A549 (cell line): Measurements from ENCODE around the gene ADAMTS2.

Experiments used
- HDAC2 ChIP-seq: fragments of 200-600 bp; sonication (generic); IDR thresholded peaks from 2 replicates; pipeline ENCODE4 v1.6.1; 2016
- JUN ChIP-seq, 2 experiments: fragments of >200 bp; sonication (Bioruptor Twin); formaldehyde crosslinking; IDR thresholded peaks; 2 replicates in 1 of 2; 3 replicates in 1 of 2; pipeline ENCODE4 v1.6.1; 2016 to 2017
- KDM1A ChIP-seq: fragments of 200-600 bp; sonication (generic); IDR thresholded peaks from 2 replicates; pipeline ENCODE4 v1.6.1; 2016; ENCODE audit warnings: low read depth, mild to moderate bottlenecking
- KDM5A ChIP-seq: fragments of 200-600 bp; sonication (generic); IDR thresholded peaks from 2 replicates; pipeline ENCODE4 v1.6.1; 2016; ENCODE audit warnings: antibody characterized with exemption, mild to moderate bottlenecking
- MAX ChIP-seq: IDR thresholded peaks from 2 replicates; pipeline ENCODE4 v1.6.1; 2012
- MYC ChIP-seq: IDR thresholded peaks from 2 replicates; pipeline ENCODE4 v1.6.1; 2012; ENCODE audit warnings: mild to moderate bottlenecking, inconsistent platforms, low read length, improper control_type of control experiment, borderline replicate concordance
- PHF8 ChIP-seq: fragments of 200-600 bp; sonication (generic); IDR thresholded peaks from 2 replicates; pipeline ENCODE4 v1.6.1; 2016; ENCODE audit warnings: low read depth, mild to moderate bottlenecking, antibody characterized with exemption, moderate library complexity, borderline replicate concordance
- POLR2A ChIP-seq: IDR thresholded peaks from 2 replicates; pipeline ENCODE4 v1.6.1; 2012; ENCODE audit warnings: mild to moderate bottlenecking, low read length
- SREBF2 ChIP-seq: fragments of 450-650 bp; IDR thresholded peaks from 2 replicates; pipeline ENCODE4 v1.6.1; 2014; ENCODE audit warnings: mild to moderate bottlenecking, moderate library complexity
- TF ChIP-seq, protein P1 (sequence below): fragments of >200 bp; sonication (Bioruptor Twin); formaldehyde crosslinking; IDR thresholded peaks from 3 replicates; pipeline ENCODE4 v1.5.1; 2016
- TF ChIP-seq, protein P2 (sequence below): fragments of 150-350 bp; IDR thresholded peaks from 2 replicates; pipeline ENCODE4 v1.6.1; 2014; ENCODE audit warnings: low read depth, mild to moderate bottlenecking, low read length

DNA sequence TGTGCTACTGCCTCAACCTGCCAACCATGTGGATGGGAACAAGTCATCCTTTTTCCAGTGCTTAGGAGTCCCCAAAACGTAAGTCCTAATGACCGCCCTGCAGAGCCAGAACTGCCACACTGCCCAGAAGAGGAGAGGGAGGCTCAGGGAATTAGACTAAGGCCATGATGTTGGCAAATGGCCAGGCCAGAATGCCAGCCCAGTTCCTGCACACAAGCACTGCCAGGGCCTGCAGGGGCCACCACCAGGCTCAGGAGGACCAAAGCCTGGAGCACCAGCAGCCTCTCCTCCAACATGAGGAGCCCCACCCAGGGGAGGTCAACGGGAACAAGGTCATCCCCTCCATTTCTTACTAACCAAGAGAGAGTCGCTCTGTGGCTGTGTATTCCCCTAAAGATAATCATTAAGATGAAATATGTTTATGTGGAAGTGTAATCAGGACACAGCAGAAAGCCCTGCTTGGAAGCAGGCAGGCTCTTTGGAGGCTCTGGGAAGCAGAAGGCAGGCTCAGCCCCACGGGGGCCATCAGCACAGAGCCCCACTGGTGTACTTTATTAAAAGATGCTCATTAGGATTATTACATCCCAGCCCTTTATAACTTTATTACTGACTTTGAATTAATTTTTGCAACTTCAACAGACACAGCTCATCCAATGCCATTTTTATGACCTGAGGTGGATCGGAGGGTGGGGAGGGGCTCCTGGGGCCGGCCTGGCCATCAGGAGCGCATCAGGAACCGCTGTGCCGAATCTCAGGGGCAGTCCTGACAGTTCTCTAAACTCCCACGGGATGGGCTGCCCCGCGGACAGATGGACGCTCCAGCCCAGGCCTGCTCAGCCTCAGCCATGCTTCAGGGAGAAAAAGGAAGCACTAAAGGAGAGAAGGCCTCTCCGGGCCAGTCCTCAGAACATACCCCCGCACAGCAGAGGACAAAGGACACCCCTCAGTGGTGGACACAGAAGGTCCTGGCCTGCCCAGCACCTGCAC, 127.0 kb downstream of the ADAMTS2 start:
- TF ChIP-seq PHF8 (no peak), SREBF2 (no peak), KDM5A (no peak), JUN (IDR thresholded peaks at IDR 0.05) (no peak), MAX (no peak), HDAC2 (no peak), MYC (no peak), POLR2A (no peak), KDM1A (no peak)
- TF ChIP-seq, protein P1, sequence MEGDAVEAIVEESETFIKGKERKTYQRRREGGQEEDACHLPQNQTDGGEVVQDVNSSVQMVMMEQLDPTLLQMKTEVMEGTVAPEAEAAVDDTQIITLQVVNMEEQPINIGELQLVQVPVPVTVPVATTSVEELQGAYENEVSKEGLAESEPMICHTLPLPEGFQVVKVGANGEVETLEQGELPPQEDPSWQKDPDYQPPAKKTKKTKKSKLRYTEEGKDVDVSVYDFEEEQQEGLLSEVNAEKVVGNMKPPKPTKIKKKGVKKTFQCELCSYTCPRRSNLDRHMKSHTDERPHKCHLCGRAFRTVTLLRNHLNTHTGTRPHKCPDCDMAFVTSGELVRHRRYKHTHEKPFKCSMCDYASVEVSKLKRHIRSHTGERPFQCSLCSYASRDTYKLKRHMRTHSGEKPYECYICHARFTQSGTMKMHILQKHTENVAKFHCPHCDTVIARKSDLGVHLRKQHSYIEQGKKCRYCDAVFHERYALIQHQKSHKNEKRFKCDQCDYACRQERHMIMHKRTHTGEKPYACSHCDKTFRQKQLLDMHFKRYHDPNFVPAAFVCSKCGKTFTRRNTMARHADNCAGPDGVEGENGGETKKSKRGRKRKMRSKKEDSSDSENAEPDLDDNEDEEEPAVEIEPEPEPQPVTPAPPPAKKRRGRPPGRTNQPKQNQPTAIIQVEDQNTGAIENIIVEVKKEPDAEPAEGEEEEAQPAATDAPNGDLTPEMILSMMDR, result no peak
- TF ChIP-seq, protein P2, sequence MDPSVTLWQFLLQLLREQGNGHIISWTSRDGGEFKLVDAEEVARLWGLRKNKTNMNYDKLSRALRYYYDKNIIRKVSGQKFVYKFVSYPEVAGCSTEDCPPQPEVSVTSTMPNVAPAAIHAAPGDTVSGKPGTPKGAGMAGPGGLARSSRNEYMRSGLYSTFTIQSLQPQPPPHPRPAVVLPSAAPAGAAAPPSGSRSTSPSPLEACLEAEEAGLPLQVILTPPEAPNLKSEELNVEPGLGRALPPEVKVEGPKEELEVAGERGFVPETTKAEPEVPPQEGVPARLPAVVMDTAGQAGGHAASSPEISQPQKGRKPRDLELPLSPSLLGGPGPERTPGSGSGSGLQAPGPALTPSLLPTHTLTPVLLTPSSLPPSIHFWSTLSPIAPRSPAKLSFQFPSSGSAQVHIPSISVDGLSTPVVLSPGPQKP, result no peak
